Naive B cell (primary cell): ENCODE measurements around the gene THSD4. TPM values are rescaled to one million over a fixed set of nuclear protein-coding genes. Genes with fewer than 3 reads are reported as not detected.
A peak's percentile ranks its signal among the peaks of the same experiment; 100 is the strongest.

ENCODE experiments used
- ATAC-seq, 2 donors: fragments of 150-1000 bp; cut with Tn5 transposase; 2 replicates each; pipeline ENCODE4 v1.10.0; 2021; ENCODE audit warnings: low read depth in 2 of 2, mild to moderate bottlenecking in 2 of 2, moderate library complexity in 2 of 2
- DNase-seq: peaks from one replicate; pipeline ENCODE4 v3.0.0; 2022
- H3K27ac Mint-ChIP-seq, 6 donors: one replicate each; pipeline ENCODE4 v1.8.0; 2020 to 2022; ENCODE audit warnings: mild to moderate bottlenecking in 6 of 6, mixed read lengths in 6 of 6, moderate library complexity in 5 of 6, inconsistent platforms in 2 of 6
- H3K27me3 Mint-ChIP-seq, 3 donors: one replicate each; pipeline ENCODE4 v1.8.0; 2021 to 2022; ENCODE audit warnings: mixed read lengths in 3 of 3, mild to moderate bottlenecking in 1 of 3
- H3K36me3 Mint-ChIP-seq, 2 donors: one replicate each; pipeline ENCODE4 v1.8.0; 2020 to 2022; ENCODE audit warnings: mixed read lengths in 2 of 2, inconsistent platforms in 1 of 2, mild to moderate bottlenecking in 1 of 2
- H3K4me1 Mint-ChIP-seq, 3 donors: one replicate each; pipeline ENCODE4 v1.8.0; 2020 to 2022; ENCODE audit warnings: mixed read lengths in 3 of 3, inconsistent platforms in 1 of 3, mild to moderate bottlenecking in 1 of 3, moderate library complexity in 1 of 3
- H3K4me3 Mint-ChIP-seq, 8 donors: one replicate each; pipeline ENCODE4 v1.8.0; 2020 to 2022; ENCODE audit warnings: mild to moderate bottlenecking in 8 of 8, mixed read lengths in 8 of 8, moderate library complexity in 8 of 8, inconsistent platforms in 2 of 8
- H3K9me3 Mint-ChIP-seq, 7 donors: one replicate each; pipeline ENCODE4 v1.8.0; 2020 to 2022; ENCODE audit warnings: mixed read lengths in 7 of 7, mild to moderate bottlenecking in 5 of 7, inconsistent platforms in 2 of 7, moderate library complexity in 1 of 7
- polyA plus RNA-seq, 6 donors: library from polyadenylated mRNA; unstranded; fragments of 300-500 nt; fragmentation: Illumina TruSeq; gene quantifications; one replicate each; pipeline ENCODE4 v1.2.3, GENCODE V29; 2021; ENCODE audit warnings: low read depth in 6 of 6

Gene THSD4
- polyA plus RNA-seq, 6 donors from 2014 or later, result not detected

DNA sequence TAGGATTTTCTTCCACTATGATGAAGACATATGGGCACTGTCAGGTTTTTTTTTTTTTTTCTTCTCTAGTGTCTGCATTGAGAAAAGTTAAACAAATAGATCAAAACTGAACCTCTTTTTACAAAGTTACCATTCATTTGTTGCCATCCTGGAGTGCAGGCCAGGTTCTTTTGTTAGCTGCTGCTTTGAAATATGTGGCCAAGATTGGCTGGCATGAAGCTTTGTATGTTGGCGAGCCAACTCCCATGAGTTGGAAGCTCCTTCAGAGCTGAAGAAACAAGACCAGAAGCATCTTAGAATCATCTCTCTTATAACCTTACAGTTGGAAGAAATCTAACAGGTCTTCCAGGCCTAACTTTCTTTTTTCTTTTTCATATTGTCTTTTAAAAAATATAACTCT lies 346.5 kb downstream of the THSD4 start:
- Mint-ChIP-seq H3K4me1 (no peaks in the 10 kb centered on the region), H3K36me3 (no peaks in the 10 kb centered on the region), H3K27ac (no peak overlapping the region), H3K9me3 (peaks cover 0 to 4% (median 0%) of the 10 kb centered on the region in 7 donors), H3K4me3 (no peak overlapping the region), H3K27me3 (peaks cover 11 to 31% (median 16%) of the 10 kb centered on the region in 3 donors)
- DNase-seq (no peak), ATAC-seq (no peak)

DNA sequence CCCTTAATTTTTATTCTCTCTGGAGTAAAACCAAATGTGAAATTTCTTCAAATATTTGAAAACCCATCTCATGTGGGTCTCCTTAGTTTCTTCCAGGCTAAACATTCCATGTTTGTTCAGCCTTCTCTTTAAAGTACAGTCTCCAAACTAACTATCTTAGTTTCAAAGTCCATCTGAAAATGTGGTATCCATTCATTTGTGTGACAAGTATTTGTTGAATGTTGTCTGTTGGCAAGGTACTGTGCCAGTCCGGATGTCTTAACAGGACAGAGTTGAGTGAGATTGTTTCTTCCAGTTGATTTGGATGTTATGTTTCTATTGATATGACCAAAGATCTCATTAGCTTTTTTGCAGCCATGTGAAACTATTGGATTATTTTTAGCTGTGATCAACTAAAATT lies 347.4 kb downstream of the THSD4 start:
- DNase-seq (no peak), ATAC-seq (no peak)
- Mint-ChIP-seq H3K36me3 (no peaks in the 10 kb centered on the region), H3K9me3 (peaks cover 0 to 2% (median 1%) of the 10 kb centered on the region in 7 donors), H3K27me3 (peaks cover 12 to 31% (median 15%) of the 10 kb centered on the region in 3 donors), H3K4me1 (no peaks in the 10 kb centered on the region), H3K27ac (no peak overlapping the region), H3K4me3 (no peak overlapping the region)

GRCh38 chr15:71463156-71463665 lies 347.9 kb downstream of the THSD4 start:
- ATAC-seq (no peak), DNase-seq (no peak)
- H3K4me3 Mint-ChIP-seq, result no peak overlapping the region
- H3K9me3 Mint-ChIP-seq, result peaks cover 0 to 3% (median 0%) of the 10 kb centered on the region in 7 donors
- no peaks in the 10 kb centered on the region for H3K36me3 Mint-ChIP-seq
- peaks cover 10 to 28% (median 12%) of the 10 kb centered on the region in 3 donors for H3K27me3 Mint-ChIP-seq
- H3K27ac Mint-ChIP-seq, result peak overlapping the region in 1 of 6 donors; percentile 18
- H3K4me1 Mint-ChIP-seq, result no peaks in the 10 kb centered on the region

DNA sequence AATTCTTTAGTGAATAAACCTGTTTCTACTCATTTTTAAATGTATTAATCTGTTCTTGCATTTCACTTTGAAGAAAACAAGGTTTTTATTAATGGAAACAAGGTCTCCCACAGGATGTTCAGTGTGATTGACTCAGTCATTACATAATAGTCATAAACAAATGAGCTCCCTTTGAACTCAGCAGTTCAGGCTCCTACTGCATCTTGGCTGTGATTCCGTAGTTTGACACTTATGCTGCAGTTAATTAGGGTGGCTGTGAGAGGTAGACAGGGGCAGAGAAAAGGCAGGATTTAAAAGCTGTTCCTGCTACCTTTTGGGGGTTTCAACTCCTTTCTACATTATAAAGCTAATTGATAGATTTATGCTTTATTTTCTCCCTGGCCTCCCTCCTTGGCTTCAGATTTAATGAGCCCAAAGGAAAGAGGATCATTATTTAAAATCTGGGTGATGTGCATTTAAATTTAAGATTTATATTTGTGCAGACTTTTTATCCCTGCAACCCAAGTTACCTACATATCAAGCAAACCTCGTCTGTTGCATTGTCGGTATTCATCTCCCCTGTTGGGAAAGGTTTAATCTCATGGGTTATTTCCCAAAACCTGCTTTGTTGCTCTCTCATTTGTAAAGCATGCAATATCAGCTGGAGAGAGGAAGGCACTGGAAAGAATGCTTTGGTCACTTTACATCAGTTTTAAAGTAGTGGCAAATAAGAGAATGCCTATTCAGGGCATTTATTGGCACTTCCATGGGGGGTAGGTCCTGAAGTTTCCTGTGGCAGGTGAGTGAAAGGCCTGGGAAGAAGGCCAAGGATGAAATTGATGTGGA lies 350.1 kb downstream of the THSD4 start:
- H3K4me1 Mint-ChIP-seq, result no peaks in the 10 kb centered on the region
- no peak overlapping the region for H3K4me3 Mint-ChIP-seq
- no peak for ATAC-seq

DNA sequence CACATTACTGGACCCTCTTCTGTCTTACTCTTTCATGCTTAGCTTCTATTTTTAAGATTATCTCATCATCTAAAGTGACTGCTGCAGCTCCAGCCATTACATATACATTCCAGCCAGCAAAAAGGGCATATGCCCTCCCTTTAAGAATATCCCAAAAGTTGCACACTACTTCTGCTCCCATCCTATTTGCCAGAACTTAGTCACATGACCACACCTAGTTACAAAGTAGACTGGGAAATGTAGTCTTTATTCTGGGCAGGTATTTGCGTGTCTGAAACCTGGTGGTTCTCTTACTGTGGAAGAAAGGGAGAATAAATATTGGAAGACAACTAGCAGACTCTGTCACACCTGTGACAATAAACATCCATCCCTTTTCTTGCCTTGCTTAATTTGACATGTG lies 353.4 kb downstream of the THSD4 start:
- Mint-ChIP-seq H3K9me3 (peaks cover 0 to 3% (median 2%) of the 10 kb centered on the region in 7 donors), H3K27ac (no peak overlapping the region), H3K4me1 (no peaks in the 10 kb centered on the region), H3K36me3 (no peaks in the 10 kb centered on the region), H3K4me3 (no peak overlapping the region), H3K27me3 (peaks cover 9 to 20% (median 11%) of the 10 kb centered on the region in 3 donors)
- DNase-seq (no peak), ATAC-seq (no peak)

More for the DNA sequence above, 350.1 kb downstream of the THSD4 start:
- Mint-ChIP-seq H3K27ac (no peak overlapping the region), H3K36me3 (no peaks in the 10 kb centered on the region), H3K27me3 (peaks cover 5 to 20% (median 12%) of the 10 kb centered on the region in 3 donors), H3K9me3 (peaks cover 0 to 4% (median 2%) of the 10 kb centered on the region in 7 donors)
- no peak for DNase-seq

- ATAC-seq (no peak), DNase-seq (no peak)
- no peaks in the 10 kb centered on the region for H3K36me3 Mint-ChIP-seq
- H3K27ac Mint-ChIP-seq, result no peak overlapping the region
- no peaks in the 10 kb centered on the region for H3K4me1 Mint-ChIP-seq
- peaks cover 6 to 15% (median 11%) of the 10 kb centered on the region in 3 donors for H3K27me3 Mint-ChIP-seq
- peaks cover 0 to 3% (median 2%) of the 10 kb centered on the region in 7 donors for H3K9me3 Mint-ChIP-seq
- H3K4me3 Mint-ChIP-seq, result no peak overlapping the region
These were observed 354.1 kb downstream of the THSD4 start for GRCh38 chr15:71469413-71469812.

GRCh38 chr15:71471347-71471746 lies 356.1 kb downstream of the THSD4 start:
- H3K36me3 Mint-ChIP-seq, result no peaks in the 10 kb centered on the region
- peaks cover 0 to 5% (median 2%) of the 10 kb centered on the region in 7 donors for H3K9me3 Mint-ChIP-seq
- ATAC-seq, result no peak
- no peak overlapping the region for H3K4me3 Mint-ChIP-seq
- H3K4me1 Mint-ChIP-seq, result no peaks in the 10 kb centered on the region
- no peak for DNase-seq
- H3K27ac Mint-ChIP-seq, result no peak overlapping the region
- peaks cover 6 to 15% (median 13%) of the 10 kb centered on the region in 3 donors for H3K27me3 Mint-ChIP-seq

GRCh38 chr15:71472566-71472965 lies 357.3 kb downstream of the THSD4 start:
- no peak overlapping the region for H3K4me3 Mint-ChIP-seq
- no peak overlapping the region for H3K27ac Mint-ChIP-seq
- peaks cover 0 to 5% (median under 1%) of the 10 kb centered on the region in 7 donors for H3K9me3 Mint-ChIP-seq
- H3K27me3 Mint-ChIP-seq, result peaks cover 0 to 13% (median 8%) of the 10 kb centered on the region in 3 donors
- DNase-seq, result no peak
- no peaks in the 10 kb centered on the region for H3K4me1 Mint-ChIP-seq
- ATAC-seq, result no peak
- no peaks in the 10 kb centered on the region for H3K36me3 Mint-ChIP-seq

- Mint-ChIP-seq H3K9me3 (peaks cover 0 to 4% (median 0%) of the 10 kb centered on the region in 7 donors), H3K27ac (no peak overlapping the region), H3K27me3 (peaks cover 0 to 13% (median 8%) of the 10 kb centered on the region in 3 donors), H3K4me3 (no peak overlapping the region), H3K4me1 (no peaks in the 10 kb centered on the region), H3K36me3 (no peaks in the 10 kb centered on the region)
- no peak for DNase-seq
- ATAC-seq, result no peak
These were observed 358.5 kb downstream of the THSD4 start for GRCh38 chr15:71473751-71474150.

DNA sequence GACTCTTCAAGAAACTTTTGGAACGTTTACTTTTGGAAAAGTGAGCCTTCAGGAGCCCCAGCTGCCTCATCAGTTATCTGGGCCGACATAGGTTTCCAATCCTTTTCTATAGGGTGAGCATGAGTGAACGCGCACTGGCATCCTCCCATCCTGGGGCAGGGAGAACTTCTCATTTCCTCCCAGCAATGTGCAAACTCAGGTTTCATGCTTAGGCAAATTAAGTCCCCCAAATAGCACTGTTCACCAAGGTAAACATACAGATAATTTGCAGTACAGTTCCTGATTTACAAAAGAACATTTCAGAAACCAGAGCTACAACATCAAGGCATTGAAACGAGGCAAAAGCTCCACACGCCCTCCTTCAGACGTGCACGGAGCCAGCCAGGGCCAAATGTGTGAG lies 361.6 kb downstream of the THSD4 start:
- DNase-seq (no peak), ATAC-seq (no peak)
- no peaks in the 10 kb centered on the region for H3K4me1 Mint-ChIP-seq
- H3K27ac Mint-ChIP-seq, result no peak overlapping the region
- no peak overlapping the region for H3K4me3 Mint-ChIP-seq
- H3K9me3 Mint-ChIP-seq, result peaks cover 0 to 2% (median 0%) of the 10 kb centered on the region in 7 donors
- H3K27me3 Mint-ChIP-seq, result peaks cover 4 to 8% (median 7%) of the 10 kb centered on the region in 3 donors
- H3K36me3 Mint-ChIP-seq, result no peaks in the 10 kb centered on the region

GRCh38 chr15:71480556-71480955 lies 365.3 kb downstream of the THSD4 start:
- Mint-ChIP-seq H3K4me1 (no peaks in the 10 kb centered on the region), H3K36me3 (no peaks in the 10 kb centered on the region), H3K27me3 (peaks cover 0 to 9% (median 0%) of the 10 kb centered on the region in 3 donors), H3K4me3 (no peak overlapping the region), H3K27ac (no peak overlapping the region), H3K9me3 (peaks cover 0 to 2% (median 0%) of the 10 kb centered on the region in 7 donors)
- DNase-seq, result no peak
- ATAC-seq, result no peak

GRCh38 chr15:71484080-71484479 lies 368.8 kb downstream of the THSD4 start:
- ATAC-seq (no peak), DNase-seq (no peak)
- Mint-ChIP-seq H3K4me1 (no peaks in the 10 kb centered on the region), H3K4me3 (no peak overlapping the region), H3K27ac (no peak overlapping the region), H3K36me3 (no peaks in the 10 kb centered on the region), H3K27me3 (peaks cover 0 to 12% (median 7%) of the 10 kb centered on the region in 3 donors), H3K9me3 (peaks cover 0 to 13% (median 3%) of the 10 kb centered on the region in 7 donors)

GRCh38 chr15:71485094-71485693 lies 369.9 kb downstream of the THSD4 start:
- peaks cover 0 to 13% (median 3%) of the 10 kb centered on the region in 7 donors for H3K9me3 Mint-ChIP-seq
- no peaks in the 10 kb centered on the region for H3K4me1 Mint-ChIP-seq
- no peak overlapping the region for H3K4me3 Mint-ChIP-seq
- DNase-seq (no peak), ATAC-seq (no peak)
- no peak overlapping the region for H3K27ac Mint-ChIP-seq
- H3K27me3 Mint-ChIP-seq, result peaks cover 0 to 8% (median 8%) of the 10 kb centered on the region in 3 donors
- H3K36me3 Mint-ChIP-seq, result no peaks in the 10 kb centered on the region
